Osteocyte (in vitro differentiated cells): ENCODE measurements around the gene LAMTOR4. TPM values are rescaled to one million over a fixed set of nuclear protein-coding genes. Genes with fewer than 3 reads are reported as not detected.

ENCODE experiments used
- DNase-seq: peaks from one replicate; pipeline ENCODE4 v3.0.0; 2021; ENCODE audit warnings: mixed read lengths; ENCODE audit not compliant: unreplicated experiment; ENCODE audit errors: extremely low spot score
- H3K27ac Mint-ChIP-seq: one replicate; pipeline ENCODE4 v1.8.0; 2021; ENCODE audit warnings: mild to moderate bottlenecking, mixed read lengths; ENCODE audit not compliant: unreplicated experiment
- H3K27me3 Mint-ChIP-seq: one replicate; pipeline ENCODE4 v1.8.0; 2021; ENCODE audit warnings: mixed read lengths; ENCODE audit not compliant: unreplicated experiment
- H3K36me3 Mint-ChIP-seq: one replicate; pipeline ENCODE4 v1.8.0; 2021; ENCODE audit warnings: mixed read lengths; ENCODE audit not compliant: unreplicated experiment
- H3K4me1 Mint-ChIP-seq: one replicate; pipeline ENCODE4 v1.8.0; 2021; ENCODE audit warnings: mixed read lengths; ENCODE audit not compliant: unreplicated experiment
- H3K4me3 Mint-ChIP-seq: one replicate; pipeline ENCODE4 v1.8.0; 2021; ENCODE audit warnings: mild to moderate bottlenecking, moderate library complexity, mixed read lengths; ENCODE audit not compliant: unreplicated experiment
- H3K9me3 Mint-ChIP-seq: one replicate; pipeline ENCODE4 v1.8.0; 2021; ENCODE audit warnings: mixed read lengths; ENCODE audit not compliant: unreplicated experiment
- microRNA-seq: library from miRNA; unstranded; fragments of <30 nt; microRNA quantifications from one replicate; pipeline ENCODE4 v1.1.0, GENCODE V29; 2020; ENCODE audit not compliant: unreplicated experiment
- total RNA-seq: library from RNA; stranded (reverse); gene quantifications from 2 replicates; pipeline ENCODE4 v1.2.1, GENCODE V29; 2021
- TF ChIP-seq, protein P1 (sequence below): fragments of 200-600 bp; sonication (generic); IDR thresholded peaks from 2 replicates; pipeline ENCODE4 v1.5.0; 2021; ENCODE audit warnings: antibody characterized with exemption, mild to moderate bottlenecking, moderate library complexity

The LAMTOR4 gene
- total RNA-seq, 1 donor from 2014 or later = 111 TPM

DNA sequence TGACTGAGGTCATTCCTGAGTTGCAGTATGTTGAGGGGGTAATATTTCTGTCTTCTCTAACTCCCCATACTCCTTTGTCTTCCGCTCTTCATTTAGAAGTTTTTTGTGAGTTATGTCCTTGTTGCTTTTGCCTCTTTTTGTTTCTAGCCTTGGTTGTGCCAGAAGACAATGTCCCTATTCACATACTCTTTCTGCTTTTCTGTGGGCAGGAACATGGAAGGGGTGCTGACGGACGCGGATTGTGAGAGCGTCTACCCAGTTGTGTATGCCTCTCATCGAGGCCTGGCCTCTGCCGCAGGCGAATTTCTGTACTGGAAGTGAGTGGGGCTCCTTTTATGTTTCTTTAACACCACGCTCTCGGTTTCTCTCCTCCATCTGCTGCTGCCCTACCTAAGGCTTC is 49.5 kb downstream of the LAMTOR4 start:
- Mint-ChIP-seq H3K27me3 (peaks cover 56% of the 10 kb centered on the region), H3K27ac (no peak overlapping the region), H3K4me3 (no peak overlapping the region), H3K4me1 (no peaks in the 10 kb centered on the region), H3K9me3 (no peaks in the 10 kb centered on the region), H3K36me3 (no peaks in the 10 kb centered on the region)
- TF ChIP-seq, protein P1, sequence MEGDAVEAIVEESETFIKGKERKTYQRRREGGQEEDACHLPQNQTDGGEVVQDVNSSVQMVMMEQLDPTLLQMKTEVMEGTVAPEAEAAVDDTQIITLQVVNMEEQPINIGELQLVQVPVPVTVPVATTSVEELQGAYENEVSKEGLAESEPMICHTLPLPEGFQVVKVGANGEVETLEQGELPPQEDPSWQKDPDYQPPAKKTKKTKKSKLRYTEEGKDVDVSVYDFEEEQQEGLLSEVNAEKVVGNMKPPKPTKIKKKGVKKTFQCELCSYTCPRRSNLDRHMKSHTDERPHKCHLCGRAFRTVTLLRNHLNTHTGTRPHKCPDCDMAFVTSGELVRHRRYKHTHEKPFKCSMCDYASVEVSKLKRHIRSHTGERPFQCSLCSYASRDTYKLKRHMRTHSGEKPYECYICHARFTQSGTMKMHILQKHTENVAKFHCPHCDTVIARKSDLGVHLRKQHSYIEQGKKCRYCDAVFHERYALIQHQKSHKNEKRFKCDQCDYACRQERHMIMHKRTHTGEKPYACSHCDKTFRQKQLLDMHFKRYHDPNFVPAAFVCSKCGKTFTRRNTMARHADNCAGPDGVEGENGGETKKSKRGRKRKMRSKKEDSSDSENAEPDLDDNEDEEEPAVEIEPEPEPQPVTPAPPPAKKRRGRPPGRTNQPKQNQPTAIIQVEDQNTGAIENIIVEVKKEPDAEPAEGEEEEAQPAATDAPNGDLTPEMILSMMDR = no peak
- no peak for DNase-seq

DNA sequence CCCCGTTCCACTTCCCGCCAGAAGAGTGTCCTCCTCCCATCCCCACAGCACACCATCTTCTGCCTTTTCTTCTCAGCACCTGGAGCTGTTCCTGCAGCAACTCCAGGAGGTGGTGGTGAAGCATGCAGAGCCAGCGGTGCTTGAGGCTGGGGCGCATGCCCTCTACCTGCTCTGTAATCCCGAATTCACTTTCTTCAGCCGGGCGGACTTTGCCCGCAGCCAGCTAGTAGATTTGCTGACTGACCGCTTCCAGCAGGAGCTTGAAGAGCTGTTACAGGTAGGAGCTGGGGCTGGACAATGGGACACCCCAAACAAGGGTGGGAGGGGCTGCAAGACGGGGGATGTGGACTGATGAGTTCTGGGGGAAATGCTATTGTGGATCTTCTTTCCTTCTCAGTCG is 52.0 kb downstream of the LAMTOR4 start:
- Mint-ChIP-seq H3K4me1 (no peaks in the 10 kb centered on the region), H3K27ac (no peak overlapping the region), H3K36me3 (no peaks in the 10 kb centered on the region), H3K27me3 (peaks cover 63% of the 10 kb centered on the region), H3K9me3 (no peaks in the 10 kb centered on the region), H3K4me3 (no peak overlapping the region)
- DNase-seq = no peak
- TF ChIP-seq, protein P1 = no peak

Small RNA genes lying within 50 kb of the gene (microRNA-seq; reads per million reads assigned to microRNA genes)
- gene MIR4658 = not detected

Other genes with a start within 250 kb of the LAMTOR4 start
- 13.1 and 14.3 TPM in 2 replicates for gene TRIM4, start 229.4 kb upstream of the LAMTOR4 start, total RNA-seq
- gene GJC3, start 219.3 kb upstream of the LAMTOR4 start, total RNA-seq = not detected in 2 replicates
- gene AZGP1, start 172.9 kb upstream of the LAMTOR4 start, total RNA-seq = not detected in 2 replicates
- gene ZKSCAN1, start 133.3 kb upstream of the LAMTOR4 start, total RNA-seq = 84.1 and 90.4 TPM in 2 replicates
- gene ZSCAN21, start 99.1 kb upstream of the LAMTOR4 start, total RNA-seq = 13.9 and 14.6 TPM in 2 replicates
- gene ZNF3, start 67.2 kb upstream of the LAMTOR4 start, total RNA-seq = 35.4 and 39.2 TPM in 2 replicates
- gene COPS6, start 59.9 kb upstream of the LAMTOR4 start, total RNA-seq = 93.7 and 101 TPM in 2 replicates
- 73.3 and 77.8 TPM in 2 replicates for gene MCM7, start 47.5 kb upstream of the LAMTOR4 start, total RNA-seq
- 22.0 and 27.4 TPM in 2 replicates for gene AP4M1, start 47.3 kb upstream of the LAMTOR4 start, total RNA-seq
- gene TAF6, start 29.6 kb upstream of the LAMTOR4 start, total RNA-seq = 62.8 and 63.9 TPM in 2 replicates
- gene CNPY4, start 29.3 kb upstream of the LAMTOR4 start, total RNA-seq = 33.6 and 36.7 TPM in 2 replicates
- 2.3 TPM in 2 replicates for gene MBLAC1, start 22.0 kb upstream of the LAMTOR4 start, total RNA-seq
- 18.2 and 20.3 TPM in 2 replicates for gene TRAPPC14, start 9.8 kb downstream of the LAMTOR4 start, total RNA-seq
- 2.9 and 3.6 TPM in 2 replicates for gene GAL3ST4, start 19.7 kb downstream of the LAMTOR4 start, total RNA-seq
- gene GPC2, start 28.5 kb downstream of the LAMTOR4 start, total RNA-seq = 8.1 and 12.6 TPM in 2 replicates
- 1.0 and 1.5 TPM in 2 replicates for gene STAG3, start 29.0 kb downstream of the LAMTOR4 start, total RNA-seq
- not detected in 2 replicates for gene PVRIG, start 71.0 kb downstream of the LAMTOR4 start, total RNA-seq
- gene SPDYE3, start 158.8 kb downstream of the LAMTOR4 start, total RNA-seq = not detected in 2 replicates
- 31.7 and 38.7 TPM in 2 replicates for gene PILRB, start 209.2 kb downstream of the LAMTOR4 start, total RNA-seq
- gene PILRA, start 224.6 kb downstream of the LAMTOR4 start, total RNA-seq = 1.8 and 2.5 TPM in 2 replicates